ENCODE results near the gene PRKG2.
"Not testable (repeated sequence)": the region's sequence is repeated elsewhere in the genome, so short reads cannot be mapped to it uniquely, and the experiment has no call there.

The PRKG2 gene

DNA sequence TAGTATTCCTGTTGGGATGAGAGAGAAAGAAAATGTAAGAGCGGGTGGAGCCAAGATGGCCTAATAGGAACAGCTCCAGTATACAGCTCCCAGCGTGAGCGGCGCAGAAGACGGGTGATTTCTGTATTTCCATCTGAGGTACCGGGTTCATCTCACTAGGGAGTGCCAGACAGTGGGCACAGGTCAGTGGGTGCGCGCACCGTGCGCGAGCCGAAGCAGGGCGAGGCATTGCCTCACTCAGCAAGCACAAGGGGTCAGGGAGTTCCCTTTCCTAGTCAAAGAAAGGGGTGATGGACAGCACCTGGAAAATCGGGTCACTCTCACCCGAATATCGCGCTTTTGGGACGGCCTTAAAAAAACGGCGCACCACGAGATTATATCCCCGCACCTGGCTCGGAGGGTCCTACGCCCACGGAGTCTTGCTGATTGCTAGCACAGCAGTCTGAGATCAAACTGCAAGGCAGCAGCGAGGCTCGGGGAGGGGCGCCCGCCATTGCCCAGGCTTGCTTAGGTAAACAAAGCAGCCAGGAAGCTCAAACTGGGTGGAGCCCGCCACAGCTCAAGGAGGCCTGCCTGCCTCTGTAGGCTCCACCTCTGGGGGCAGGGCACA, 61.2 kb downstream of the PRKG2 start:
- not testable (repeated sequence) for DNase-seq

DNA sequence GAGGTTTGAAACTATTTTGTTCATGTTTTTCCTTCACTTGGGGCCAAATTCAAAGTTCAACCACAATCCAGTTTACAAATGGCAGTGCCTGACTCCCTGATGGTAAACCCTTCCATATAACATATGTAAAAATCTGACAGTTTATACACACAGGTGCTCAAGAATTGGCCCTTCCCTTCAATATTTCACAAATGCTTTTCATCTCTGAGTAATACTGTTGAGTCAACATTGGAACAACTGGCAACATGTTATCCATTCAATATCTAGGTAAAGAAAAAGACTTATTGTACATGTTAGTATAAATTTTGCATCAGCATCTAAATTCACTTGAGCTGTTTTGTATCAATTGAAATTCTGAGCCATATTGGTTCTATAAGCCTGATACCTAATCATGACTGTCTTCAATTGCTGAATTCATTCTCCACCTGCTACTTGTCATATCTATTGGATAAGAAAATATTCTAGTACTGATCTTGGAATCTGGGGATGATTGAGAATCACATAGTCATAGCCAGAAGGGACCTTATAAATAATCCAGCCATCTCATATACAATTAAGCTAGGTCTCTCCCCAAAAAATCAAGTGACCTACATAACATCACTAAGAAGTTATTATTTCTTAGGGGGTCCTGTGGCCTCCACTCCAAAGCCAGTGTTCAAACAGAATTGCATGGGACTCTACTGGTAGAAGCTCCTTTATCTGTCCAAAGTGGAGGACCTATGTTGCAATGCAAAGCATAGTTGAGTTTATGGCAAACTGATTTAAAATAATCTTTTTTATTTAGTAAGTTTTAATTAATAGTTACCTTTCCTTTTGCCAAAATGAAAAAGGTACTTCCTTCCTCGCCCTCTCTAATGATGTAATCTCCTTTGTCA, 61.9 kb downstream of the PRKG2 start:
- no peak for DNase-seq

DNA sequence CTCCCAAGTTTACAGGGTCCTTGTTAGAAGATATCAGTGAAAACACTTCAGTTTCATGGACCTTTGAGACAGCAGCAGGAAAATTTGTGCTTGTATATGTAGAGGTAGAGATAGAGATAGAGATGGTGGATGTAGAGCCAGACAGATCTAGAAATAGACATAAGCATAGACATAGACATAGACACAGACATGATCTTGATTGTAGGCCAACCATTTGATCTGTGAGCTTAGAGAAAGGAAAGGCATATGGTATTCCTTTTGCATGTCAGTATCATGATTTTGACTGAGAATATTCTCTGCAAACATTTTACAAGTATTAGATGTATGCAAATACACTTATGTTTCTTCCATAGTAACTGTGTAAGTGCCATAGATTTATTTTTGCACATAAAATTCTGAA, 65.0 kb downstream of the PRKG2 start:
- DNase-seq = no peak

DNA sequence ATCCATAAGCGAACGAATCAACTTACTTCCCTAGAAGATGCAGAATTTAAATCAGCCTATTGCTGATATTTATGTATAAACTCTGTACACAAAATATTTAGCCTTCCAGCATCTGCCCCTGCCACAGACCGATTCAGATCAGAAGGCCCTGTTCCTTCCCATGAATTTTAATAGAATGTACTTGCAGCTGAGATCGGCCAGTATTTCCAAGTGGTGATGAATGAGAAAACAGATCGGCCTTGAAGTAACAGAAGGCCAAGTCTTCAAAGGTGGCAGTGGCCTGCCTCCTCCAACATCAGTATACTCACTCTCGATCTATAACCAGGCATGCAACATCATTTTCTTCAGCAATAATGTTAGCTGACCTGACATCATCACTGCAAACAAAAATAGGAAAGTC, 66.4 kb downstream of the PRKG2 start:
- DNase-seq = no peak

DNA sequence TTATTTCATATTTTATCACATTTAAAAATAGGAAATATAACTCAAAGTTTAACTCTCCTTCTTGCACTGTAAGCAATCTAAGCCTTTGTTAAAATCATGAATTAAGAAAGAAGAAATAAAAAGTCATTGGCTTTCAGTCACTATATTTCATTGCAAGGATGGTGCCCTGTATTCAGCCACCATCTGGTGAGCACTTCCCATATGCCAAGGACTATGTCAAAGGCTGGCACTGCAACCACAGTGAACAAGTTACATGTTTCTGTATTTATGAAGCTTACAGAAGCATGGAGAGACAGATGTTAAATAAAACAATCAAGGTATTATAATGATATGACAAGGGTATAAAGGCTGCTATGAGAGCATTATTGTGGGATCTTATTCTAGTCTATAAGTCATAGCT, 68.6 kb downstream of the PRKG2 start:
- no peak for DNase-seq

DNA sequence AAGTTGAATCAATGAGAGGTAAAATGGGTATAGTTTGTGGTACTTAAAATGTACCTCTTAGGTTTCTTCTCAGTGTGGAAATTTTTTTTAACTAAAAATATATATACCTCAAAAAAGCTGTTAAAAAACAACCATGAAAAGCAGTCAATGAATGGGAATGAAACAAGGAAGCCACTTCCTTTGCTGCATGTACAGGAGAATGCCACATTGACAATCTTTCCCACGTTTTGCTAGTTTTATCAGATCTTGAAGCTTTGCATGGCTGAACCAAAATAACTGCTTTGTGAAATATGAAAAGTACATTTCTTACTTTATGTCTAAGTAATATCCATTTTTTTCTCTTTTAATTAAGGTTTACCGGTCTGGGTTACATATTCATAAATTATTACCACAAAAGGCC, 71.8 kb downstream of the PRKG2 start:
- no peak for DNase-seq

DNA sequence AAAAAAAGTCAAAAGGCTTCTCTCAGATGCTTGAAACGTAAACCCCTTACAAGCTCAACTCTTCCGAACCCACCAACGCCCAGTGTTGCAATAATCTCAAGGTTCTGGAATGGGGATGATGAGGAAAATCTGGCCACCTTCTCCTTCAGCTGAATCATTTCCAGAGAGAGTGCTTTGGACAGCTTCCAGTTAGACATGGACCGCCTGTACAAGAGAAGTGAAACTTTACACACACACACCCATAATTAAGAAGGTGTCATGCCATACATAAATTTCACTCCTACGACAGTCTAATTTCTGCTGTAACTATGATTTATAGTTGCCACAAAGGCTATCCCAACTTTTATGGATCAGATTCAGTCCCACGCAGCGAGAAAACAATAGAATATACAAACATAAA, 72.3 kb downstream of the PRKG2 start:
- DNase-seq = peak; percentile 71

DNA sequence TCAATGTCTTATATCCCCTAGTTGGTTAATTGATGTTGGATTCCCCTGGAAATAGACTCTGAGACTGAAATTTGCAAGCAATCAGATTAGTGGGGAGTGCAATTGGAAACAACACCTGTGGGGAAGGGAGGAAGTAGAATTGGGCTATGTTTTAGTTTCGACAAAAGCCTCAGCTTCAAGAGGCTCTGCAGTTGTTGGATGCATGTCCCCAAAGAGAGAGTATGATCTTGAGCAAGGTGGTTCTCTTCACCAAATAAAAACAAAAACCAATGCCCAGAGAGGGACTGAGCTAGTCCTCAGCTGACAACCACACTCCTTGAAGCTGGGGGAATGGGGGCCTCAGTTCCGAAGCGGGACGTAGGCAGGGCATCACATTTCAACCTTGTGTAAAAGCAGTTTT, 77.1 kb downstream of the PRKG2 start:
- no peak for DNase-seq

DNA sequence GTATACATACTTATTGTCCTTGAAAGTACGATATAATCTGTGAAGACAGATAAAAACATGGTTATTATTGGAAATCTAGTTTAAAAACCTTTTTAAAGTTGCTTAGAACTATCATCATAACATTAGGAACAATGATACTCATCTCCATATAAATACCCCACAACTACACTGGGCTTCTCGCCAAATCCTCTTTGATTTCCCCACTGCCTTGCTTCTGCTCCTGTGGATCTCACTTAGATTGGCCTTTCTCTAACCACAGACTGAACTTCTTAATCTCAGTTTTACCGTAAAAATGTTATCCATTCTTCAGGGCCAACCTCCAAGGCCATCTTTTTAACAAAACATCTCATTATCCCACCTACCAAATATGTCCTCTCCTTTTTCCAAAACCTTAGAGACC, 77.6 kb downstream of the PRKG2 start:
- DNase-seq = peak; percentile 25

DNA sequence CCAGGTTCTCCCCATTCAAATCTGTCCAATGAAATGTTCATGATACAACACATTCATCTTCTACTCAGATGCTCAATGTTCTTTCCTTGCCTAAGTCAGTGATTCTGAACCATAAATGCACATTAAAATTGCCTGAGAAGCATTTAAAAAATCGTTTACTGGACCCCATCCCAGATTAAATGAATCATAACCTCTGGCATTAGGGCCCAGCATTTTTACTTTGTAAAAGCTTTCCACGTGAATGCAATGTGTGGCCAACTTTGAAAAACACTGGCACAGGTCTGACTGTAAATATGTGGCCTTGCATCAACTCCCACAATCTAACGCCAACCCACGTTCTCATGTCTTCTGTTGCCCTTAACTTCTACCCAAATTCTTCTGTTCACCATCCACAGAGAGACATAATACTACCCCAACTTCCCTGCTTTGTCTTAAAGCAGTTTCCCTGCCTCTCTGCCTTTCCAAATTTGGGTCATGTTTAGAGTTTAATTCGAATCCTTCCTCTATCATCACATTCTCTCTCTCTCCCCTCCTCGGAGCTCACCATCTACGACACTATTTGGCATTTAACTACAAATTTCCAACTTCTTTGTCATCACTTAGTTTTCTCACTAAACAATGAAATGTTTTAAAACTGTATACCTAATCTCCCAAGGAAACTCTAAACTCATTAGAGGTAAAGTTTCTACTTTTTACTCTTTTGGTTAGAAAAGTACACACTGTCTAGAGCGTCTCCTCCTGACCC, 78.7 kb downstream of the PRKG2 start:
- DNase-seq = no peak

DNA sequence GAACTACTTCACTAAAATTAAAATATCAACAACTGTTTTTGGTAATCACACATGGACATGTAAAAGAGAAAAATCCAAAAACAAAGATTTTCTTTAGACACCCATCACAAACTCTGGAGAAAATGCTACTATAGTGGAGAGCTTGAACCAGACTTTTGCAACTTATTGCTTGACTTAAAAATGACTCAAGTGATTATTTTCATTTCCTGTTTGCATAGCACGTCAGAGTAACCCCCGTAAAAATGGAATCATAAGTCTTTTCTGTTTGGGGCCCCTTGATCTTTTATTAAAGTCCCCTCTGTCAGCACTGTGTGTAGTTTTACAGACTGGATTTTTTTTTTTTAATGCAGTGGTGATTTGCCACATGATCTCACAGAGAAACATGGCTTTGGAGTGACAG, 79.5 kb downstream of the PRKG2 start:
- DNase-seq = no peak

DNA sequence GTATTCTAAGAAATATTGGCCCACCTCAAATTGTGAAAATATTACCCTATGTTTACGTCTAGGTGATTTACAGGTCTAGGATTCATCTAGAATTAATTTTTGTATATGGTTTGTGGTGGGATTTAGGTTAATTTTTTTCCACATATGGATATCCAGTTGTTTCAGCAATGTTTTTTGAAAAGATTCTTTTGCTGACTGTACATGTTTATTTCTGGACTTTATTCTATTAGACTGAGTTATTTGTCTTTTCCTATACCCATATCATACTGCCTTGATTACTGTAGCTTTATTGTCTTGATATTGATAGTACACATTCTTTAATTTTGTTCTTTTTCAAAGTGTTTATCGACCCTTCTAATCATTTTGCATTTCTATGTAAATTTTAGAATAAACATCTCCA, 83.5 kb downstream of the PRKG2 start:
- DNase-seq = no peak

DNA sequence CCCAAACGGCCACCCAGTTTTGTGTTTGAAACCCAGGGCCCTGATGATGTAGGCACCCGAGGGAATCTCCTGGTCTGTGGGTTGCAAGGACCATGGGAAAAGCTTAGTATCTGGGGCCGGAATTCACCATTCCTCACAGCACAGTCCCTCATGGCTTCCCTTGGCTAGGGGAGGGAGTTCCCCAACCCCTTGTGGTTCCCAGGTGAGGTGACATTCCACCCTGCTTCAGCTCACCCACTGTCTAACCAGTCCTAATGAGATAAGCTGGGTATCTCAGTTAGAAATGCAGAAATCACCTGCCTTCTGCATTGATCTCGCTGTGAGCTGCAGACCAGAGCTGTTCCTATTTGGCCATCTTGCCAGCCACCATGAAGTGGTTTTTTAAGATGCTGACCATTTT, 84.0 kb downstream of the PRKG2 start:
- DNase-seq = no peak

DNA sequence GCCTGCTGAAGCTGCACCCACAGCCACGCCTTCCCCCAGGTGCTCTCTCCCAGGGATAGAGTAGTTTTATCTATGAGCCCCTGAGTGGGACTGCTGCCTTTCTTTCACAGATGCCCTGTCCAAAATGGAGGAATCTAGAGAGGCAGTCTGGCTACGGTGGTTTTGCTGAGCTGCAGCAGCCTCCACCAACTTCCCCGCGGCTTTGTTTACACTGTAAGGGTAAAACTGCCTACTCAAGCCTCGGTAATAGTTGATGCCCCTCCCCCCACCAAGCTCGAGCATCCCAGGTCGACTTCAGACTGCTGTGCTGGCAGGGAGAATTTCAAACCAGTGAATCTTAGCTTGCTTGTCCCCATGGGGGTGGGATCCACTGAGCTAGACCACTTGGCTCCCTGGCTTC, 84.5 kb downstream of the PRKG2 start:
- no peak for DNase-seq

DNA sequence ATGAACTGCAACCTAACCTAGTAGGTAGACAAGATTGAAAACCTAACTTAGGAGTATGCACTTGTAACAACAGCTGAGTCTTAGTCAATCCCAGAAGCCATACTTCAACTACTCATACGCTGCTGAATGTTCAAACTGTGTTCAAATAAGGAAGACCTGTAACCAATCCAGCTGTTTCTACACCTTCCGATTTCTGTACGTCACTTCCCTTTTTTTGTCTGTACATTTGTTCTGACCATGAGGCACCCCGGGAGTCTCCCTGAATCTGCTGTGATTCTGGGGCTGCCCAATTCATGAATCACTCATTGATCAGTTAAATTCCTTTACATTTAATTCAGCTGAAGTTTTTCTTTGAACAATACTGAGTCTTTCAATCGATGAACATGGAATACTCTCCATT, 95.0 kb downstream of the PRKG2 start:
- no peak for DNase-seq

DNA sequence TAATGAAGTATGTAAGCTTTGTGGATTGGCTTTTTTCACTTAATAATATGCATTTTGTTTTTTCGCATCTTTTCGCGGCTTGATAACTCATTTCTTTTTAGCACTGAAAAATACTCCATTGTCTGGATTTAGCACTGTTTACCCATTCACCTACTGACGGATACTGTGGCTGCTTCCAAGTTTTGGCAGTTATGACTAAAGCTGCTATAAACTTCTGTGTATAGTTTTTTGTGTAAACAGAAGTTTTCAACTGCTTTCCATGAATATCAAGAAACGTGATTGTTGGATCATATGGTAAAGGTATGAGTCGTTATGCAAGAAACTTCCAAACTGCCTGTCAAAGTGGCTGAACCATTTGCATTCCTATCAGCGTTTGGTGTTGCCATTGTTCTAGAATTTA, 96.9 kb downstream of the PRKG2 start:
- no peak for DNase-seq

DNA sequence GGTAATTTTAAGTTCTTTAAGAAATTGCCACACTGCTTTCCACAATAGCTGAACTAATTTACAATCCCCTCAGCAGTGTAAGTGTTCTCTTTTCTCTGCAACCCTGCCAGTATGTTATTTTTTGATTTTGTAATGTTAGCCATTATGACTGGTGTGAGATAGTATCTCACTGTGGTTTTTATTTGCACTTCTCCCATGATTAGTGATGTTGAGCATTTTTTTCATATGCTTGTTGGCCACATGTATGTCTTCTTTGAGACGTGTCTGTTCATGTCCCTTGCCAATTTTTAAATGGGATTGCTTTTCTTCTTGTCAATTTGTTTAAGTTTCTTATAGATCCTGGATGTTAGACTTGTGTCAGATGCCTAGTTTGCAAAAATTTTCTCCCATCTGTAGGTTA, 98.5 kb downstream of the PRKG2 start:
- DNase-seq = no peak

DNA sequence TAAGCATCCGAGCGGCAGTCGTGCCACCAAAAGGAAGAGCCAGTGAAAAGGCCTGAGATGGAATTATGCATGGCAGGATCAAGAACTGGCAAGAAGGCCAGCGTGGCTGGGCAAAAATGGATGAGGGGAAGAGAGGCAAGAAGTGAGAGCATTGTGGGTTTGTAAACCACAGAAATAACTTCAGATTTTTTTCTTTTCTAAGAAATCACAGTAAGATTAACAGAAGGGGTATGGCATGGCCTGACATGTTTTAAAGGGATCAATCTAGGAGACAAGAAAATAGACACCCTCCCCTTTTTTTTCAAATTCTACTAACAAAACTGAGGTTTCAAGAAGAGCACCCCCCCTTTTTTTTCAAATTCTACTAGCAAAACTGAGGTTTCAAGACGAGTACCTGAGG, 102.0 kb downstream of the PRKG2 start:
- DNase-seq = no peak

DNA sequence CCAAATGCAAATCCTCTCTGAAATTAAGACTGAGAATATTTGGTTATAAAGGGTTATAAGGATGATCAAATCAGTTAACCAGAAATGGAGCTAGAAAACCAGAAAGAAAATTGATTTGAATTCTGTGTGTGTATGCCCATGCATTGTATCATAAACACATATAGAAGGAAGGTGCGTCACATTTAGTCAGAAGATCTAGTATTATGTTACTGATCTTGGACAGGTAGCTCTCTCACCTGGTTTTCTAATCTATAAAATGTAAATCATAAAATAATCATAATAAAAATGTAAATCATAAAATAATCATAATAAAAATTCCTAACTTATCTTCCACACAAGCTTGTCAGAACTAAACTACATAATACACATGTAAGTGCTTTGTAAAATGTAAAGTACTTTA, 105.7 kb downstream of the PRKG2 start:
- no peak for DNase-seq

DNA sequence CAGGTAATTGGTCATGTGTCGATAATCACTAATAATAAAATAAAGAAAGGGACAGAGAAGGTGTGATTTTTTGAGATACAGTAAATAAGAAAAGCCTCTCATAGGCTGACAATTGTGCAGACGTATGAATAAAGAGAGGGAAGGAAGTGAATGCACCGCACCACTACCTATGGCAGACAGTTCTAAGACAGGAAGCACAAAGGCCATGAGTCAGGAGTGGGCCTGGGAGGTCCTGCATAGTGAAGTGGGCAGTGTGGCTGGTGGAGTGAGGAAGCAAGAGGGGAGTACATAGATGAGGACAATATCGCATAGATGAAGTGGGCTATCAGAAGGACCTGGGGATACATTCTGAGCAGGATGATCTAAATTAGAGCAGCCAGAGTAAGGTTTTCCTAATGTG, 108.9 kb downstream of the PRKG2 start:
- DNase-seq = no peak

DNA sequence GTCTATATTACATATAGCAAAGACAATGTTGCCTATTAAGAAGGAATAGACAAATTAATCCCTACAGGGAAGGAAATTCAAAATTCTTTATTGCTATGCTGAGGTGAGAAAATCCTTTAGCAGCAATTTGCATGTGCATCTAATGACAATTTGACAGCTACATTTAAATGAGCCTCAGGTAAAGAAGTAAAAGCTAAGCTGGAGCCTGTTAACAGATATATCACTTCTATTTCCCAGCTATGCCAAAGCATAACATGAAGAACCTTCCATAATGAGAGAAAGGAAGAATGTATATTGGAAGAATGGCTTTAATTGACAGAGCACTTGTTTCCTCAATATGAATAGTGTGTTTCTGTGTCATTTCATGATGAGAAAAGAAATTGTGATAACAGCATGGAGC, 112.9 kb downstream of the PRKG2 start:
- no peak for DNase-seq

DNA sequence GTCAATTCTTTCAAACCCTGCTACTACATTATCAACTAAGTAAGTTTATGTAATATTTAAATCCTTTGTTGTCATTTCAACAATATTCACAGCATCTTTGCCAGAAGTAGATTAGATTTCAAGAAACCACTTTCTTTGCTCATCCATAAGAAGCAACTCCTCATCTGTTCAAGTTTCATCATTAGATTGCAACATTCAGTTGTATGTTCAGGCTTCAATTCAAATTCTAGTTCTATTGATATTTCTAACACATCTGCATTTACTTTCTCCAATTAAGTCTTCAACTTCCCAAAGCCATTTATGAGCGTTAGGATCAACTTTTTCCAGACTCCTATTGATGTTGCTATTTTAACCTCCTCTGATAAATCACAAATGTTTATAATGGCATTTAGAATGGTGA, 118.5 kb downstream of the PRKG2 start:
- DNase-seq = no peak

DNA sequence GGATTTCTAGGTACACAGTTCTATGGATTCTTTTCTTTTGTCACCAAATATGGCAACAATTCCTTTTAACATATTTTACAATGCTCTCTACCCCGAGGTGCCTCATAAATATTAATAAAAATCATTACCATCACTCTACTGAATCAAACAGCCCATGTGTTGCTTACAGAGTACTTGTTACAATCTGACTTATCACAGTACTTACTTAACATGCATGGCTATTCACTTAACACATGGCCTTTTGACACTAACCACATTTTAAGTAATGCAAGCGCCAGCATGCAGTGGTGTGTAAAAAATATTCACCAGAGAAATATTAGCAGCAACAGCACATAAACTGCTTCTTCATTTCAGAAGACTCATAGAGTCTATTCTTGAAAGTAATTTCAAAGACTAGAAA, 119.6 kb downstream of the PRKG2 start:
- DNase-seq = no peak

DNA sequence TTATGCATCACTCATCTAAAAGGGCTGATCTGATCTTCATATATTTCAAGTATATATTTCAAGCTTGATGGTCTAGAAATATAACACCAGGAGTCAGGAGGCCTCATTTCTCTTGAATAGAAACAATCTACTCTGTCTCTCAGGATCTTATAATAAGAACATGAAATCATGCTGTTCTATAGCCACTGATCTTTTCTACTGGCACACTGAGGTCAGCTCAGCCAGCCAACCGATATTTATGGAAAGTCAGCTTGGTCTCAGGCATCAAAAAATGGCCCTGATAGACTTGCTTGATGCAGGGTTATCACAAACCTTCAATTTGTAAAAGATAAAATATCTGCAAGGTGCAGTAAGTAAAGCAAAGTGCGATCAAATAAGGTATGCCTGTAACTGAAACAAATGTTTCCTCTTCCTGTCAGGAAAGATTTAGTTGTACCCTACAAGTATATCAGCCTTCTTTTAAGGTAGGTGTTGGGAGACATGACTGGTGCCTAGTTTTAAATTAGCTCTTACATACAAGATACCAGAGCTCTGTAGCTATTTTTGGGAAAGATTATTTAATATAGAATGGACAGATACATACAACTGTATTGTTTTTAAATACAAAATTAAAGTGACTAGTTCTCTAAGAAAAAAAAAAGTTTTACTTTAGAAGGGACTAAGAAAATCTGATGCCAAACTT, 121.2 kb downstream of the PRKG2 start:
- DNase-seq = no peak

Measured in COR-L47 (cell line).